SK-N-SH (cell line): Measurements from ENCODE around the gene RARS2. TPM values are rescaled to one million over a fixed set of nuclear protein-coding genes. Genes with fewer than 3 reads are reported as not detected.

ENCODE experiments used
- CTCF ChIA-PET: fragments of 300-600, 350-600 bp; formaldehyde crosslinking; extraction: SDS; loops from one replicate; lab custom pipeline; 2021; lab: Yijun Ruan, JAX
- POLR2A ChIA-PET: fragments of 350-600 bp; sonication (Branson Sonifier 250); formaldehyde crosslinking; extraction: SDS; loops from one replicate; lab custom pipeline; 2020; ENCODE audit warnings: antibody characterized with exemption, inconsistent platforms; lab: Yijun Ruan, JAX
- DNase-seq: peaks from one replicate; pipeline ENCODE4 v3.0.0; 2012
- H2AFZ ChIP-seq: fragments of 200-600 bp; sonication (generic); 2 replicates; pipeline ENCODE4 v1.8.1; 2016; ENCODE audit warnings: antibody characterized with exemption, mild to moderate bottlenecking, low read depth
- H3F3A ChIP-seq: fragments of 200-600 bp; sonication (generic); replicated peaks from 2 replicates; pipeline ENCODE3; 2016; ENCODE audit warnings: antibody characterized with exemption, mild to moderate bottlenecking; ENCODE audit not compliant: insufficient read depth
- H3K27ac ChIP-seq, 2 experiments: fragments of 200-500 bp in 1 of 2; fragments of 200-600 bp in 1 of 2; sonication (Bioruptor generic) in 1 of 2; sonication (generic), shearing (Covaris generic) in 1 of 2; 2 replicates each; pipeline versions ENCODE4 v1.5.1 to v1.6.1; 2014 to 2016; ENCODE audit warnings: low read depth in 2 of 2, inconsistent platforms in 1 of 2, low read length in 1 of 2, mild to moderate bottlenecking in 1 of 2, mixed read lengths in 1 of 2
- H3K27me3 ChIP-seq: fragments of 200-600 bp; sonication (generic), shearing (Covaris generic); 2 replicates; pipeline ENCODE4 v1.6.1; 2016; ENCODE audit warnings: mixed run types; ENCODE audit not compliant: insufficient read depth
- H3K36me3 ChIP-seq, 2 experiments: fragments of 200-500 bp in 1 of 2; fragments of 200-600 bp in 1 of 2; sonication (Bioruptor generic) in 1 of 2; sonication (generic) in 1 of 2; replicated peaks in 1 of 2; 2 replicates each; pipeline versions ENCODE3 to v1.5.1; 2014 to 2016; ENCODE audit warnings: low read length in 1 of 2, mild to moderate bottlenecking in 1 of 2; ENCODE audit not compliant: insufficient read depth in 2 of 2, control insufficient read depth in 1 of 2
- H3K4me1 ChIP-seq, 2 experiments: fragments of 200-500 bp in 1 of 2; fragments of 200-600 bp in 1 of 2; sonication (Bioruptor generic) in 1 of 2; sonication (generic), shearing (Covaris generic) in 1 of 2; 2 replicates each; pipeline versions ENCODE4 v1.5.1 to v1.6.1; 2014 to 2016; ENCODE audit warnings: low read depth in 1 of 2, low read length in 1 of 2, mixed run types in 1 of 2; ENCODE audit not compliant: insufficient read depth in 2 of 2, control insufficient read depth in 1 of 2
- H3K4me2 ChIP-seq: fragments of 200-600 bp; sonication (generic), shearing (Covaris generic); 2 replicates; pipeline ENCODE4 v1.6.1; 2017; ENCODE audit warnings: mixed run types
- H3K4me3 ChIP-seq, 2 experiments: fragments of 200-500 bp in 1 of 2; fragments of 200-600 bp in 1 of 2; sonication (Bioruptor generic) in 1 of 2; sonication (generic), shearing (Covaris generic) in 1 of 2; 2 replicates each; pipeline versions ENCODE4 v1.5.1 to v1.8.1; 2014 to 2016; ENCODE audit warnings: low read depth in 2 of 2, inconsistent platforms in 1 of 2, low read length in 1 of 2, mild to moderate bottlenecking in 1 of 2, mixed read lengths in 1 of 2, moderate library complexity in 1 of 2
- H3K79me2 ChIP-seq: fragments of 200-600 bp; sonication (generic); 2 replicates; pipeline ENCODE4 v1.8.1; 2017; ENCODE audit warnings: mild to moderate bottlenecking; ENCODE audit not compliant: insufficient read depth
- H3K9ac ChIP-seq: fragments of 200-600 bp; sonication (generic); 2 replicates; pipeline ENCODE4 v1.6.1; 2017; ENCODE audit warnings: mixed run types
- H3K9me2 ChIP-seq: fragments of 200-600 bp; sonication (generic); 2 replicates; pipeline ENCODE4 v1.6.1; 2017; ENCODE audit warnings: mixed run types
- H3K9me3 ChIP-seq: fragments of 200-600 bp; sonication (generic); 2 replicates; pipeline ENCODE4 v1.6.1; 2017; ENCODE audit warnings: mixed run types, mild to moderate bottlenecking, moderate library complexity
- H4K20me1 ChIP-seq: fragments of 200-600 bp; sonication (generic); 2 replicates; pipeline ENCODE4 v1.6.1; 2017; ENCODE audit warnings: mild to moderate bottlenecking, mixed run types; ENCODE audit not compliant: insufficient read depth
- EP300 ChIP-seq, 2 experiments: IDR thresholded peaks; 2 replicates each; pipeline versions ENCODE4 v1.4.0 to v1.6.1; 2012; ENCODE audit warnings: borderline replicate concordance in 1 of 2, low read depth in 1 of 2, low read length in 1 of 2
- EZH2phosphoT487 ChIP-seq: fragments of 200-600 bp; sonication (generic); IDR thresholded peaks from 2 replicates; pipeline ENCODE4 v1.6.1; 2017; ENCODE audit warnings: low read depth, mixed run types, mild to moderate bottlenecking, antibody characterized with exemption, moderate library complexity, borderline replicate concordance
- FOXJ3 ChIP-seq: sonication (generic); formaldehyde crosslinking; IDR thresholded peaks from 2 replicates; pipeline ENCODE4 v1.5.1; 2020; ENCODE audit warnings: mild to moderate bottlenecking, missing genetic modification reagents
- GATA2 ChIP-seq: sonication (generic); formaldehyde crosslinking; IDR thresholded peaks from 2 replicates; pipeline ENCODE4 v1.5.0; 2020; ENCODE audit warnings: mild to moderate bottlenecking, missing genetic modification reagents
- JUND ChIP-seq: IDR thresholded peaks from 2 replicates; pipeline ENCODE4 v1.4.0; 2012
- MAX ChIP-seq: IDR thresholded peaks from 2 replicates; pipeline ENCODE4 v1.4.0; 2012; ENCODE audit warnings: low read depth
- MXI1 ChIP-seq: IDR thresholded peaks from 2 replicates; pipeline ENCODE4 v1.6.1; 2012; ENCODE audit warnings: mild to moderate bottlenecking, low read depth, low read length, improper control_type of control experiment
- NFIC ChIP-seq: IDR thresholded peaks from 2 replicates; pipeline ENCODE4 v1.4.0; 2012; ENCODE audit warnings: borderline replicate concordance
- NRF1 ChIP-seq: IDR thresholded peaks from 2 replicates; pipeline ENCODE4 v1.6.1; 2012; ENCODE audit warnings: low read depth, mild to moderate bottlenecking, low read length
- RAD21 ChIP-seq: IDR thresholded peaks from 2 replicates; pipeline ENCODE4 v1.6.1; 2012; ENCODE audit warnings: mild to moderate bottlenecking, low read length
- RCOR1 ChIP-seq: fragments of 150-350 bp; IDR thresholded peaks from 2 replicates; pipeline ENCODE4 v1.6.1; 2017; ENCODE audit warnings: antibody characterized with exemption, low read length
- REST ChIP-seq: IDR thresholded peaks from 2 replicates; pipeline ENCODE4 v1.6.1; 2012; ENCODE audit warnings: mild to moderate bottlenecking, low read depth, low read length, moderate library complexity
- SIN3A ChIP-seq: IDR thresholded peaks from 2 replicates; pipeline ENCODE4 v1.6.1; 2012; ENCODE audit warnings: low read depth, mild to moderate bottlenecking, low read length, moderate library complexity, borderline replicate concordance
- TAF1 ChIP-seq: IDR thresholded peaks from 2 replicates; pipeline ENCODE4 v1.6.1; 2012; ENCODE audit warnings: low read depth, mild to moderate bottlenecking, low read length, moderate library complexity, borderline replicate concordance
- TEAD4 ChIP-seq: IDR thresholded peaks from 2 replicates; pipeline ENCODE4 v1.4.0; 2012; ENCODE audit warnings: mild to moderate bottlenecking, borderline replicate concordance; ENCODE audit not compliant: insufficient read depth
- USF2 ChIP-seq: fragments of 150-350 bp; IDR thresholded peaks from 2 replicates; pipeline ENCODE4 v1.6.1; 2017; ENCODE audit warnings: antibody characterized with exemption, low read length, low read depth, borderline replicate concordance
- WGBS: methylation state at CpG from one replicate; pipeline ENCODE4 v1.1.6; 2017; ENCODE audit warnings: low lambda C conversion rate; 5-methylcytosine and 5-hydroxymethylcytosine counted together
- polyA plus RNA-seq, 3 experiments: library from polyadenylated mRNA; depleted of rRNA; stranded (reverse); fragments of >200 nt; gene quantifications; 2 replicates each; pipeline ENCODE4 v1.2.3, GENCODE V29; 2012

RARS2 gene
- polyA plus RNA-seq, 1 of the 3 experiments (the other 2 are of a cell fraction), result 7.9 TPM

- 94% methylated on average over 6 of the region's 6 CpGs for WGBS
Measured at GRCh38 chr6:87501809-87502572, 87.8 kb downstream of the RARS2 start.

DNA sequence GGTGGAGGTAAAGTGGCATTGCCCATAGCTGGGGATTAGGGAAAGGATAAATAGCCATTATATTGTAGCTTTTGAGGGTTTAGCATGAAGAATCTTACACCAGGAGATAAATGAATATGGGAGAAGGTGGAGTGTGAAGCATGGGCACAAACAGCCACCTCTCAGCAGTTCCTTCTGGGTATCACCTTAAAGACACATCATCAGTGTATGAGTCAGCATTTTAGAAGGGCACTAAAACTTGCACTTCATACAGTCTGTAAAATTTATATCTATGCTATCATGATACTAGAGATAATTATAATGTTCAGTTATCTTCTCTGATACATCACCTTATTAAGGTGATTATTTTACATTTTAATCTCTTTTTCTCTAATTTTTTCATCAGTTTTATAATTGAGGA, 91.7 kb downstream of the RARS2 start:
- no peaks in the 10 kb centered on the region for H3K4me1 ChIP-seq
- H2AFZ ChIP-seq, result no peak overlapping the region
- no peaks in the 10 kb centered on the region for H3K27me3 ChIP-seq
- no peaks in the 10 kb centered on the region for H4K20me1 ChIP-seq
- DNase-seq, result no peak
- TF ChIP-seq TAF1 (no peak), JUND (no peak), EP300 (IDR thresholded peaks at IDR 0.05; ENCODE audit: borderline replicate concordance in 1 of 2, low read depth in 1 of 2, low read length in 1 of 2) (no peak), NFIC (no peak), REST (no peak), MAX (no peak), SIN3A (no peak), NRF1 (no peak)
- POLR2A ChIA-PET, result no interaction called here
- H3K79me2 ChIP-seq, result no peaks in the 10 kb centered on the region
- H3K9me3 ChIP-seq, result no peaks in the 10 kb centered on the region
- H3F3A ChIP-seq, result no peaks in the 10 kb centered on the region
- CTCF ChIA-PET, result interaction anchor here (1.2 kb wide), 1 partner anchor 431 kb away, joined by 3 read pairs; no protein-coding TSS in a partner anchor
- H3K27ac ChIP-seq, result no peak overlapping the region
- H3K4me3 ChIP-seq, result no peak overlapping the region
- no peaks in the 10 kb centered on the region for H3K9me2 ChIP-seq
- no peak overlapping the region for H3K4me2 ChIP-seq
- no peak overlapping the region for H3K9ac ChIP-seq
- peaks cover 19 to 22% of the 10 kb centered on the region in 2 experiments for H3K36me3 ChIP-seq

More at GRCh38 chr6:87501809-87502572, 87.8 kb downstream of the RARS2 start:
- H4K20me1 ChIP-seq, result no peaks in the 10 kb centered on the region
- no peak overlapping the region for H3K4me2 ChIP-seq
- no peaks in the 10 kb centered on the region for H3K4me1 ChIP-seq
- H3K9me2 ChIP-seq, result no peaks in the 10 kb centered on the region
- H3K9me3 ChIP-seq, result no peaks in the 10 kb centered on the region
- H3K9ac ChIP-seq, result no peak overlapping the region
- no peak overlapping the region for H3K4me3 ChIP-seq
- no peaks in the 10 kb centered on the region for H3K27me3 ChIP-seq
- H3K27ac ChIP-seq, result no peak overlapping the region
- H3F3A ChIP-seq, result no peaks in the 10 kb centered on the region
- TF ChIP-seq GATA2 (CRISPR knock-in tag), result no peak
- no peak for TF ChIP-seq RCOR1
- no peak for TF ChIP-seq FOXJ3
- TF ChIP-seq TEAD4, result no peak
- no peak for TF ChIP-seq TAF1
- TF ChIP-seq USF2, result no peak
- TF ChIP-seq RAD21, result no peak
- TF ChIP-seq MXI1, result no peak
- TF ChIP-seq EZH2phosphoT487, result no peak
- no peak for DNase-seq
- H3K36me3 ChIP-seq, result peaks cover 33 to 44% of the 10 kb centered on the region in 2 experiments
- POLR2A ChIA-PET, result no interaction called here
- CTCF ChIA-PET, result no interaction called here
- H3K79me2 ChIP-seq, result no peaks in the 10 kb centered on the region
- no peak overlapping the region for H2AFZ ChIP-seq
